HFFc6 (cell line): ENCODE results near the gene NEUROG2. TPM values are rescaled to one million over a fixed set of nuclear protein-coding genes. Genes with fewer than 3 reads are reported as not detected.

Source experiments
- DNase-seq: peaks from one replicate; pipeline ENCODE4 v3.0.0-alpha.2; 2018
- H3K27ac Mint-ChIP-seq: 2 replicates; pipeline ENCODE4 v1.8.0; 2020; ENCODE audit warnings: mild to moderate bottlenecking, mixed read lengths
- H3K27me3 Mint-ChIP-seq: 2 replicates; pipeline ENCODE4 v1.8.0; 2021; ENCODE audit warnings: mild to moderate bottlenecking, moderate library complexity, mixed read lengths; ENCODE audit not compliant: insufficient read depth
- H3K36me3 Mint-ChIP-seq: 2 replicates; pipeline ENCODE4 v1.8.0; 2021; ENCODE audit warnings: low read depth, mixed read lengths
- H3K4me1 Mint-ChIP-seq: 2 replicates; pipeline ENCODE4 v1.8.0; 2020; ENCODE audit warnings: low read depth, mixed read lengths
- H3K4me3 Mint-ChIP-seq: 2 replicates; pipeline ENCODE4 v1.8.0; 2020; ENCODE audit warnings: mild to moderate bottlenecking, moderate library complexity, mixed read lengths
- H3K9me3 Mint-ChIP-seq: 2 replicates; pipeline ENCODE4 v1.8.0; 2020; ENCODE audit warnings: mild to moderate bottlenecking, mixed read lengths
- total RNA-seq, 6 experiments: library from RNA; stranded (reverse); fragmentation: NEBNext Ultra II Directional; extraction: Animal tissue kit (Norgen Biotek cat#: 25700); gene quantifications; 2 replicates in 1 of 6; 3 replicates in 5 of 6; pipeline ENCODE4 v1.2.3, GENCODE V29; 2021
- TF ChIP-seq, protein P1 (sequence below): fragments of 200-600 bp; sonication (generic); IDR thresholded peaks from 2 replicates; pipeline ENCODE4 v1.5.0; 2021; ENCODE audit warnings: antibody characterized with exemption, mild to moderate bottlenecking

The NEUROG2 gene
- total RNA-seq, 6 experiments from 2014 or later = not detected

DNA sequence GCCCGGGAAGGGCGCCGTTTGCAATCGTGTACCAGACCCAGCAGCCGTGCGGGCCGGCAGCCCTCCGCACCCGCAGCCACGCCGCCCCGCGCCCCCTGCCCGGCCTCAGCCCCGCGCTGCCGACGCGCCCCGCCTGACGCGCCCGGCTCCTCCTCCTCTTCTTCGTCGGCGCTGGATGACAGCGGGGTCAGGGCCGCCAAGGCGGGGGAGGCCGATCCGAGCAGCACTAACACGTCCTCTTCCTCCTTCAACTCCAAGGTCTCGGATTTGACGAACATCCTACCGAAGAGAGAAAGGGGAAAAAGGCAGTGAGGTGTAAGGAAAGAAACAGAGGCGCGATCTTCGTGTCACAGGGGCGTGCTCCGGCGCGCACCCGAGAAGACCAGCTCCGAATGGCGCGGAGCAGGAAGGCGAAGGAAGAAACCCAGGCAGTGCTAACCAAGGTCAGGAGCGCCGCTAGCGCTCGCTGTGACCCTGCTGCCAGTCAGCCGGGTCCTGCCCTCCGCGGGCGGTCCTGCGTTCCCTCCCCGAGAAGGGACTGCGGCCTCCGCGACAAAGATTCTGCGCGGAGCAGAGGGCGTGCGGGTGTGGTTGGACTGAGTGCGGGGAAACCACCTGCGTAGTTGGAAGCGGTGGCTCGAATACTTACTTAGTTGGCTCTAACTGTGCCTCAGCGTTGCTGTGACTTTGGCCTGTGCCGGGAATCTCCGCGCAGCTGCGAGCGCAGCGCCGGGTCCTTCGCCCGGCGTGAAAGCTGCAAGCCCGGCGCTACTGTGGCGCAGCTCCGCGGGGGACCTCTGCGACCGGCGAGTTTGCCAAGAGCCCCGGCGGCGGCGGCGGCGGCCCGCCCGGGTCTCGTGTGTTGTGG is 548 bp downstream of the NEUROG2 start:
- H3K9me3 Mint-ChIP-seq = 0 out of 2 replicates have a peak, but pooled peaks cover 6% of the 10 kb centered on the region
- DNase-seq = no peak

GRCh38 chr4:112514647-112515197 is 1.3 kb downstream of the NEUROG2 start:
- H3K36me3 Mint-ChIP-seq = 0 out of 2 replicates have a peak, but pooled peaks cover 9% of the 10 kb centered on the region
- peak overlapping the region; percentile 48; the same call in 1 of the 2 replicates for H3K4me3 Mint-ChIP-seq
- DNase-seq = no peak
- H3K27me3 Mint-ChIP-seq = peaks cover 71% of the 10 kb centered on the region
- TF ChIP-seq, protein P1, sequence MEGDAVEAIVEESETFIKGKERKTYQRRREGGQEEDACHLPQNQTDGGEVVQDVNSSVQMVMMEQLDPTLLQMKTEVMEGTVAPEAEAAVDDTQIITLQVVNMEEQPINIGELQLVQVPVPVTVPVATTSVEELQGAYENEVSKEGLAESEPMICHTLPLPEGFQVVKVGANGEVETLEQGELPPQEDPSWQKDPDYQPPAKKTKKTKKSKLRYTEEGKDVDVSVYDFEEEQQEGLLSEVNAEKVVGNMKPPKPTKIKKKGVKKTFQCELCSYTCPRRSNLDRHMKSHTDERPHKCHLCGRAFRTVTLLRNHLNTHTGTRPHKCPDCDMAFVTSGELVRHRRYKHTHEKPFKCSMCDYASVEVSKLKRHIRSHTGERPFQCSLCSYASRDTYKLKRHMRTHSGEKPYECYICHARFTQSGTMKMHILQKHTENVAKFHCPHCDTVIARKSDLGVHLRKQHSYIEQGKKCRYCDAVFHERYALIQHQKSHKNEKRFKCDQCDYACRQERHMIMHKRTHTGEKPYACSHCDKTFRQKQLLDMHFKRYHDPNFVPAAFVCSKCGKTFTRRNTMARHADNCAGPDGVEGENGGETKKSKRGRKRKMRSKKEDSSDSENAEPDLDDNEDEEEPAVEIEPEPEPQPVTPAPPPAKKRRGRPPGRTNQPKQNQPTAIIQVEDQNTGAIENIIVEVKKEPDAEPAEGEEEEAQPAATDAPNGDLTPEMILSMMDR = no peak
- 0 out of 2 replicates have a peak, but pooled peaks cover 3% of the 10 kb centered on the region for H3K9me3 Mint-ChIP-seq
- H3K4me1 Mint-ChIP-seq = peaks cover 41% of the 10 kb centered on the region
- no peak overlapping the region for H3K27ac Mint-ChIP-seq

More for the DNA sequence above, 548 bp downstream of the NEUROG2 start:
- TF ChIP-seq, protein P1 = no peak
- Mint-ChIP-seq H3K4me3 (peak overlapping the region; percentile 90), H3K27me3 (peaks cover 75% of the 10 kb centered on the region), H3K4me1 (peaks cover 38% of the 10 kb centered on the region), H3K27ac (no peak overlapping the region), H3K36me3 (0 out of 2 replicates have a peak, but pooled peaks cover 9% of the 10 kb centered on the region)

GRCh38 chr4:112513971-112514646 is 1.9 kb downstream of the NEUROG2 start:
- Mint-ChIP-seq H3K36me3 (0 out of 2 replicates have a peak, but pooled peaks cover 9% of the 10 kb centered on the region), H3K27me3 (peaks cover 72% of the 10 kb centered on the region), H3K4me3 (peak overlapping the region; percentile 48; the same call in 1 of the 2 replicates), H3K4me1 (peaks cover 47% of the 10 kb centered on the region), H3K27ac (no peak overlapping the region), H3K9me3 (no peaks in the 10 kb centered on the region)
- no peak for DNase-seq
- TF ChIP-seq, protein P1 = no peak

DNA sequence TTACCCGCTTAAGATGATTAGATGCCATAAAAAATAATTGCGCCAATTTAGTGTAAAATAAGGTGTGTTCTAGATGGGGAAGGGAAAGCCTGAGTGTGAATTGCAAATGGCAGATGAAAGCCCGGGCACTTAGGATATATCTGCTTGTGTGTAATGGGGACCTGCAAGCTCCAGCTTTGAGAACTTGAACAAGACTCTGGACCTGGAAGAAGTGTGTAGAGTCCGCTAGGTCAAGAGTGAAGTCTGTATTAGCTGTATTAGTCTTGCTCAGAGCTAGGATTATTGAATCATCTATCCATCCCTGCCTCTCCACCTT is 4.2 kb downstream of the NEUROG2 start:
- Mint-ChIP-seq H3K9me3 (no peaks in the 10 kb centered on the region), H3K27ac (no peak overlapping the region), H3K27me3 (peaks cover 69% of the 10 kb centered on the region), H3K4me1 (peaks cover 45% of the 10 kb centered on the region), H3K36me3 (0 out of 2 replicates have a peak, but pooled peaks cover 9% of the 10 kb centered on the region), H3K4me3 (no peak overlapping the region)
- TF ChIP-seq, protein P1 = no peak
- DNase-seq = no peak

GRCh38 chr4:112511093-112511802 is 4.7 kb downstream of the NEUROG2 start:
- no peak overlapping the region for H3K4me3 Mint-ChIP-seq
- TF ChIP-seq, protein P1 = no peak
- DNase-seq = no peak
- H3K27ac Mint-ChIP-seq = no peak overlapping the region
- peaks cover 66% of the 10 kb centered on the region for H3K27me3 Mint-ChIP-seq
- H3K4me1 Mint-ChIP-seq = peaks cover 40% of the 10 kb centered on the region
- H3K9me3 Mint-ChIP-seq = no peaks in the 10 kb centered on the region
- H3K36me3 Mint-ChIP-seq = 0 out of 2 replicates have a peak, but pooled peaks cover 9% of the 10 kb centered on the region
